Transverse colon (tissue), 4 donors: ENCODE measurements around the gene THSD4. TPM values are rescaled to one million over a fixed set of nuclear protein-coding genes. Genes with fewer than 3 reads are reported as not detected.

Experiments
- DNase-seq: peaks from one replicate; pipeline ENCODE4 v3.0.0-alpha.2; 2019
- H3K27ac ChIP-seq, 4 donors: fragments of 200-600 bp; sonication (generic); 2 replicates each; pipeline ENCODE4 v1.5.1; 2016 to 2018; ENCODE audit warnings: inconsistent platforms in 4 of 4
- H3K27me3 ChIP-seq: fragments of 200-600 bp; sonication (generic); 2 replicates; pipeline ENCODE4 v1.5.1; 2017; ENCODE audit warnings: inconsistent platforms
- H3K36me3 ChIP-seq, 4 donors: fragments of 200-600 bp; sonication (generic); 2 replicates each; pipeline ENCODE4 v1.5.1; 2017 to 2019; ENCODE audit warnings: inconsistent platforms in 4 of 4
- H3K4me1 ChIP-seq, 4 donors: fragments of 200-600 bp; sonication (generic); 2 replicates each; pipeline ENCODE4 v1.5.1; 2017 to 2020; ENCODE audit warnings: inconsistent platforms in 4 of 4
- H3K4me3 ChIP-seq, 4 donors: fragments of 200-600 bp; sonication (generic); 1 replicate in 1 of 4; 2 replicates in 3 of 4; pipeline versions ENCODE4 v1.5.1 to v1.6.1; 2017 to 2019; ENCODE audit warnings: inconsistent platforms in 4 of 4
- H3K9me3 ChIP-seq, 2 donors: fragments of 200-600 bp; sonication (generic); 2 replicates each; pipeline ENCODE4 v1.5.1; 2017 to 2019; ENCODE audit warnings: inconsistent platforms in 2 of 2
- EP300 ChIP-seq: sonication (generic); formaldehyde crosslinking; IDR thresholded peaks from one replicate; pipeline ENCODE4 v1.6.1; 2017; ENCODE audit warnings: antibody characterized with exemption, low read depth
- POLR2A ChIP-seq: fragments of 450-650 bp; IDR thresholded peaks from one replicate; pipeline ENCODE4 v1.6.1; 2016; ENCODE audit warnings: antibody characterized with exemption, mild to moderate bottlenecking, moderate library complexity
- POLR2AphosphoS5 ChIP-seq, 3 donors: sonication (generic); formaldehyde crosslinking; IDR thresholded peaks; one replicate each; pipeline ENCODE4 v1.6.1; 2016; ENCODE audit warnings: antibody characterized with exemption in 3 of 3
- WGBS, 2 donors: methylation state at CpG; one replicate each; pipeline ENCODE4 v1.1.5; 2018; ENCODE audit warnings: low coverage in 1 of 2; 5-methylcytosine and 5-hydroxymethylcytosine counted together
- in situ Hi-C, 4 donors: fragments of 200-750 bp; cut with MboI; loops; one replicate each; pipeline versions ENCODE4 v1.15.0 to v1.15.1; 2017; ENCODE audit warnings: low sequenced_read_pairs in 3 of 4, low pct_ligation_motif_present in 1 of 4, low pct_unique_long_range_greater_than_20kb in 1 of 4
- intact Hi-C: fragments of 100-400 bp; cut with DNase I; formaldehyde crosslinking; loops from one replicate; pipeline ENCODE4 v1.15.1; 2023; ENCODE audit warnings: low total_unique reads
- total RNA-seq, 4 donors: library from RNA; depleted of rRNA; stranded (reverse); fragments of >200 nt; gene quantifications; one replicate each; pipeline ENCODE4 v1.1.0, GENCODE V29; 2016
- TF ChIP-seq, protein P1 (sequence below), 5 experiments: fragments of 200-600 bp in 3 of 5; fragments of 450-650 bp in 2 of 5; sonication (generic) in 3 of 5; IDR thresholded peaks; 1 replicate in 2 of 5; 2 replicates in 3 of 5; pipeline ENCODE4 v1.5.1; 2016 to 2017; ENCODE audit warnings: antibody characterized with exemption in 5 of 5, inconsistent platforms in 3 of 5, mild to moderate bottlenecking in 2 of 5, moderate library complexity in 1 of 5

The THSD4 gene
- total RNA-seq, 4 donors from 2014 or later, result 13.3 to 57.2 (median 47.4) TPM

DNA sequence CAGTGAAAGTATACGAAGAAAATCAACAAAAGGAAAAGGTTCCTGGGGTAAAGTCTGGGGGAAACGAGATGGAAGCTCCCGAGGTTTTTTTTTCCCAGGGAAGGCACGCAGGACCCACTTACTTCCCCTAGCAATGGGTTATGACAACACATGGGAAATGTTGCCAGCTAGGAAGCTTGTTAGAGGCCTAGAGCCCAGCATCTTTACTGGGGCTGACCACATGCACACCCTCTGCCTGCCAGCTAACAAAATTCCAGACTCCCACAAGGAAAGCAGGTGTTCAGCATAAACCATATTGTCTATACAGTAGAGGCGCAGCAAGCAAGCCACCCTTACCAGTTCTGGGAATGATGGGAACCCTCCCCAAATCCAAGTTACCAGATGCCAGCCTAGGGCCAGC is 436.3 kb downstream of the THSD4 start:
- DNase-seq, result no peak
- TF ChIP-seq POLR2A (no peak), EP300 (no peak), POLR2AphosphoS5 (IDR thresholded peaks at IDR 0.05) (no peak)
- TF ChIP-seq, protein P1, sequence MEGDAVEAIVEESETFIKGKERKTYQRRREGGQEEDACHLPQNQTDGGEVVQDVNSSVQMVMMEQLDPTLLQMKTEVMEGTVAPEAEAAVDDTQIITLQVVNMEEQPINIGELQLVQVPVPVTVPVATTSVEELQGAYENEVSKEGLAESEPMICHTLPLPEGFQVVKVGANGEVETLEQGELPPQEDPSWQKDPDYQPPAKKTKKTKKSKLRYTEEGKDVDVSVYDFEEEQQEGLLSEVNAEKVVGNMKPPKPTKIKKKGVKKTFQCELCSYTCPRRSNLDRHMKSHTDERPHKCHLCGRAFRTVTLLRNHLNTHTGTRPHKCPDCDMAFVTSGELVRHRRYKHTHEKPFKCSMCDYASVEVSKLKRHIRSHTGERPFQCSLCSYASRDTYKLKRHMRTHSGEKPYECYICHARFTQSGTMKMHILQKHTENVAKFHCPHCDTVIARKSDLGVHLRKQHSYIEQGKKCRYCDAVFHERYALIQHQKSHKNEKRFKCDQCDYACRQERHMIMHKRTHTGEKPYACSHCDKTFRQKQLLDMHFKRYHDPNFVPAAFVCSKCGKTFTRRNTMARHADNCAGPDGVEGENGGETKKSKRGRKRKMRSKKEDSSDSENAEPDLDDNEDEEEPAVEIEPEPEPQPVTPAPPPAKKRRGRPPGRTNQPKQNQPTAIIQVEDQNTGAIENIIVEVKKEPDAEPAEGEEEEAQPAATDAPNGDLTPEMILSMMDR (IDR thresholded peaks at IDR 0.05), result no peak

DNA sequence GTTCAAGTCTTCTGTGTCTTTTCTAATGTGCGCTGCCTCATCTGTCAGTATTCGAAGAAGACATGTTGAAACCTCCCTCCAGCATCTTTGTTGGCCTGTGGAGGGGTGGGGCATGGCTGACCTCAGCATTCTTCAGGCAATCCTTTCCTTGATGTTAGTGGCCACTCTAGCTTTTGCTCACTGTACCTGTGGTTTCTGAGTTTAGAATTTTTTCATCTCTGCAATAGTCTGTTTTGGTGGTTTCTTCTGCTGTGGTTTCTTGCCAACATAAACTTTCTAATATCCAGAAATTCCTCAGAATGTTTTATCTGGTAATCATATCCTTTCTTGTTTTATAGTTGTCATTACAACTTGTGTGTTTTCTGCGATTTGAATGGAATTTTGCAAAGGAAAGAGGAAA is 443.8 kb downstream of the THSD4 start:
- no peak overlapping the region for H3K4me3 ChIP-seq
- intact Hi-C loops (no loop called here), in situ Hi-C loops (no loop called here)
- H3K4me1 ChIP-seq, result no peaks in the 10 kb centered on the region
- 84 to 91% methylated on average over 3 of the region's 3 CpGs for WGBS, 2 donors
- H3K36me3 ChIP-seq, result no peaks in the 10 kb centered on the region
- no peaks in the 10 kb centered on the region for H3K27me3 ChIP-seq
- no peak overlapping the region for H3K27ac ChIP-seq
- no peaks in the 10 kb centered on the region for H3K9me3 ChIP-seq
- TF ChIP-seq EP300 (no peak), POLR2AphosphoS5 (IDR thresholded peaks at IDR 0.05) (no peak), POLR2A (no peak)
- TF ChIP-seq, protein P1 (IDR thresholded peaks at IDR 0.05), result no peak
- DNase-seq, result no peak

More for the DNA sequence above, 436.3 kb downstream of the THSD4 start:
- Histone ChIP-seq H3K27me3 (no peaks in the 10 kb centered on the region), H3K4me3 (no peak overlapping the region), H3K36me3 (no peaks in the 10 kb centered on the region), H3K9me3 (no peaks in the 10 kb centered on the region), H3K4me1 (no peaks in the 10 kb centered on the region), H3K27ac (no peak overlapping the region)
- intact Hi-C loops, result no loop called here
- 37 to 57% methylated on average over 5 of the region's 5 CpGs for WGBS, 2 donors
- in situ Hi-C loops, result no loop called here

DNA sequence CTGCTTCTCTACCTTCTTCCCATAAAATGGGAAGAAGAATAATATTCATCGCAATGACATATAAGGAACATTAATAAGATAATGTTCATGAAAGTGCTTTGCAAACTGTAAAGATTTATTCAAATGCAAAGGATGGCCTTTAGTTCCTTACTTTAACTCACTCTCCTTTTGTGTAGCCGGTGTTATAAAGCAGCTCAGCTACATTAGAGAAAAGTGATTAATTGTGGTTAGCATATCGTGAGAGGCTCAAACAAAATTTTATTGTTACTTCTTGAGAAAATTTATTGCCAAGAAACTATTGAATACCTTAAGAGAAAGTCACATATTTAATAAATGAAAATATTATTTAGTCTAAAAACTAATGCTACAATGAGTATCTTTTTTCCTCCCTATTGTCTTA is 444.3 kb downstream of the THSD4 start:
- WGBS, 2 donors, result 58 to 63% methylated on average over 3 of the region's 3 CpGs
- H3K4me3 ChIP-seq, result no peak overlapping the region
- no peak overlapping the region for H3K27ac ChIP-seq
- no peaks in the 10 kb centered on the region for H3K36me3 ChIP-seq
- no peaks in the 10 kb centered on the region for H3K27me3 ChIP-seq
- TF ChIP-seq, protein P1 (IDR thresholded peaks at IDR 0.05), result no peak
- TF ChIP-seq EP300, result no peak
- TF ChIP-seq POLR2AphosphoS5 (IDR thresholded peaks at IDR 0.05), result no peak
- no peak for TF ChIP-seq POLR2A
- H3K9me3 ChIP-seq, result no peaks in the 10 kb centered on the region
- intact Hi-C loops (no loop called here), in situ Hi-C loops (no loop called here)
- DNase-seq, result no peak
- H3K4me1 ChIP-seq, result no peaks in the 10 kb centered on the region

DNA sequence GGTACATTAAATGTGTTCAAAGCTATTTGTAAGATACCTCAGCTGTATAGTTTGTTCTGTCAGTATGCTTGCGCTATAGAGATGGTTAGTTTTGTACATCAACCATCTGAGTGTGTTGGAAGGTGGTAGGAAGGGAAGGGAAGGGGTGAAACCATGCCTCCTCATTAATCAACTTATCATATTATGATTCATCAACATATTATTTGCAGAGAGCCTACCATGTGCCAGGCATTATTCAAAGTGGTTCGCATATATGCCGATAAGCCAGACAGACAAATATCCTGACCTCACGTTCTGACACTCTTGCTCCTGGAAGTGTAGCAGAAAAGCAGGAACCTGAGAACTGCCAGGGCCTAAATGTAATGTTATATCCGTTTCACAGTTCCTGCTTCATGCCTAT is 447.0 kb downstream of the THSD4 start:
- H3K27me3 ChIP-seq, result no peaks in the 10 kb centered on the region
- no peak for DNase-seq
- in situ Hi-C loops, result no loop called here
- no peaks in the 10 kb centered on the region for H3K9me3 ChIP-seq
- H3K4me3 ChIP-seq, result no peak overlapping the region
- WGBS, 2 donors, result 88 to 100% methylated on average over 3 to 5 of the region's 5 CpGs
- no peaks in the 10 kb centered on the region for H3K4me1 ChIP-seq
- no peaks in the 10 kb centered on the region for H3K36me3 ChIP-seq
- H3K27ac ChIP-seq, result no peak overlapping the region
- intact Hi-C loops, result no loop called here
- TF ChIP-seq EP300, result no peak
- TF ChIP-seq POLR2AphosphoS5 (IDR thresholded peaks at IDR 0.05), result no peak
- TF ChIP-seq, protein P1 (IDR thresholded peaks at IDR 0.05), result no peak
- TF ChIP-seq POLR2A, result no peak
